ENCODE results near the gene DDIAS. TPM values are rescaled to one million over a fixed set of nuclear protein-coding genes. Genes with fewer than 3 reads are reported as not detected.

Gene DDIAS
- total RNA-seq, 1 experiment from 2014 or later = 17.1 TPM

DNA sequence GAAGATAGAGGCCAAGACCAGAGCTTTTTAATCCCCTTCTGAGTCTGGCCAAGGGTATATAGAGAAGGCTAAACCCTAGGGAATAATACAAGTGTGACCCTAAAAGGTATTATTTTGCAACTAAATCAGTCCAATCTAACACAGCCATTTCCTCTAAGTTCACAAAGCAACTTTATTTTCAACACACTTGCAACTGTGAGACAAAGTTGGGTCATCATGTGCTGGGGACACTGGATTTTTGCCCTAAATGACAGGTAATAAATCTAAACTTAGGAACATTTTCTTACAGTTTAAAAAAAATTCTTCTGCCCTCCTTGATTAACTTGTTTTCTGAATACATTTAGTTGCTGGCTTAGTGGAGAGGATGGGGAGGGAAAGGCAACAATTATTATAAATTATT lies 78.3 kb downstream of the DDIAS start:
- TF ChIP-seq SIN3A (IDR thresholded peaks at IDR 0.05; ENCODE audit: low read depth) = no peak
- TF ChIP-seq, protein P1, sequence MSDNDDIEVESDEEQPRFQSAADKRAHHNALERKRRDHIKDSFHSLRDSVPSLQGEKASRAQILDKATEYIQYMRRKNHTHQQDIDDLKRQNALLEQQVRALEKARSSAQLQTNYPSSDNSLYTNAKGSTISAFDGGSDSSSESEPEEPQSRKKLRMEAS (IDR thresholded peaks at IDR 0.05) = no peak
- TF ChIP-seq, protein P2, sequence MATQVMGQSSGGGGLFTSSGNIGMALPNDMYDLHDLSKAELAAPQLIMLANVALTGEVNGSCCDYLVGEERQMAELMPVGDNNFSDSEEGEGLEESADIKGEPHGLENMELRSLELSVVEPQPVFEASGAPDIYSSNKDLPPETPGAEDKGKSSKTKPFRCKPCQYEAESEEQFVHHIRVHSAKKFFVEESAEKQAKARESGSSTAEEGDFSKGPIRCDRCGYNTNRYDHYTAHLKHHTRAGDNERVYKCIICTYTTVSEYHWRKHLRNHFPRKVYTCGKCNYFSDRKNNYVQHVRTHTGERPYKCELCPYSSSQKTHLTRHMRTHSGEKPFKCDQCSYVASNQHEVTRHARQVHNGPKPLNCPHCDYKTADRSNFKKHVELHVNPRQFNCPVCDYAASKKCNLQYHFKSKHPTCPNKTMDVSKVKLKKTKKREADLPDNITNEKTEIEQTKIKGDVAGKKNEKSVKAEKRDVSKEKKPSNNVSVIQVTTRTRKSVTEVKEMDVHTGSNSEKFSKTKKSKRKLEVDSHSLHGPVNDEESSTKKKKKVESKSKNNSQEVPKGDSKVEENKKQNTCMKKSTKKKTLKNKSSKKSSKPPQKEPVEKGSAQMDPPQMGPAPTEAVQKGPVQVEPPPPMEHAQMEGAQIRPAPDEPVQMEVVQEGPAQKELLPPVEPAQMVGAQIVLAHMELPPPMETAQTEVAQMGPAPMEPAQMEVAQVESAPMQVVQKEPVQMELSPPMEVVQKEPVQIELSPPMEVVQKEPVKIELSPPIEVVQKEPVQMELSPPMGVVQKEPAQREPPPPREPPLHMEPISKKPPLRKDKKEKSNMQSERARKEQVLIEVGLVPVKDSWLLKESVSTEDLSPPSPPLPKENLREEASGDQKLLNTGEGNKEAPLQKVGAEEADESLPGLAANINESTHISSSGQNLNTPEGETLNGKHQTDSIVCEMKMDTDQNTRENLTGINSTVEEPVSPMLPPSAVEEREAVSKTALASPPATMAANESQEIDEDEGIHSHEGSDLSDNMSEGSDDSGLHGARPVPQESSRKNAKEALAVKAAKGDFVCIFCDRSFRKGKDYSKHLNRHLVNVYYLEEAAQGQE (IDR thresholded peaks at IDR 0.05; ENCODE audit: low read depth) = no peak
- no peak for TF ChIP-seq RAD21 (IDR thresholded peaks at IDR 0.05; ENCODE audit: low read depth)
- no peak for TF ChIP-seq CEBPB (IDR thresholded peaks at IDR 0.05; ENCODE audit: low read depth)
- Histone ChIP-seq H3K36me3 (ENCODE audit: control insufficient read depth in 1 of 2, insufficient read depth in 2 of 2, low read length in 2 of 2) (no peaks in the 10 kb centered on the region), H3K4me2 (ENCODE audit: low read length) (no peak overlapping the region), H3K9ac (ENCODE audit: low read length) (no peak overlapping the region), H2AFZ (ENCODE audit: low read depth, low read length, poor library complexity, severe bottlenecking) (no peak overlapping the region), H4K20me1 (ENCODE audit: insufficient read depth) (no peaks in the 10 kb centered on the region), H3K4me3 (replicated peaks in 1 of 2; ENCODE audit: low read depth in 1 of 2, low read length in 2 of 2) (no peak overlapping the region), H3K79me2 (ENCODE audit: insufficient read depth, low read length) (no peaks in the 10 kb centered on the region), H3K9me3 (ENCODE audit: control insufficient read depth in 1 of 2, insufficient read depth in 1 of 2, low read depth in 1 of 2, low read length in 2 of 2) (no peaks in the 10 kb centered on the region), H3K9me2 (ENCODE audit: insufficient read depth) (no peaks in the 10 kb centered on the region), H3K4me1 (ENCODE audit: control insufficient read depth in 1 of 2, insufficient read depth in 2 of 2, low read length in 2 of 2) (peaks cover 0 to 17% of the 10 kb centered on the region in 2 experiments; a peak in 2 of 4 replicates), H3K27me3 (ENCODE audit: insufficient read depth, low read length) (no peaks in the 10 kb centered on the region), H3K27ac (ENCODE audit: low read depth, low read length) (no peak overlapping the region)
- POLR2A ChIA-PET = no interaction called here
- DNase-seq (ENCODE audit: low read depth, low spot score) (no peak), ATAC-seq (no peak)
- CTCF ChIA-PET = no interaction called here
- RAD21 ChIA-PET (ENCODE audit: low non-redundant PET in 1 of 2, low total read pairs in 2 of 2, uncharacterized antibody in 2 of 2, unreplicated experiment in 2 of 2) = no interaction called here
- BruUV-seq (replicated peaks) = no TSS peak
- intact Hi-C loops (cut with micrococcal nuclease) = no loop called here

DNA sequence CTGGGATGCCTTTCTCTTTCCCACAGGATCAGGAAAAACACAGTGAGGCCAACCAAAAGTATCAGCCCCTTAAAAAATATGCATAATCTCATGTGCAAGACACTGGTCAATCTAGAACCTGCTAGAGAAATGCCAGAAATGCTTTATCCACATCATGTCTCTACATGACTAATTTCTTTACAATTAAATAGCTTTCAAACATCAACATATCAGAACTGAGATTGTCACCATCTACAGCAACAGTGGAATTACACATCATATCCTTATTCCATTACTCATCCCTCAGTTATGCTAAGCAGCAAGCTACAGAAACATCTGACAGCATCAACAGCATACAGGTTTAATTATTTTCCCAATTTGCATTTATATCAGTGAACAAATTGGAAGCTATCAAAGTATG lies 78.8 kb downstream of the DDIAS start:
- H3K27ac ChIP-seq (ENCODE audit: low read depth, low read length) = no peak overlapping the region
- H3K9me3 ChIP-seq (ENCODE audit: control insufficient read depth in 1 of 2, insufficient read depth in 1 of 2, low read depth in 1 of 2, low read length in 2 of 2) = no peaks in the 10 kb centered on the region
- ATAC-seq (peak; percentile 57; the same call in 1 of the 2 replicates), DNase-seq (ENCODE audit: low read depth, low spot score) (peak; percentile 13)
- no peaks in the 10 kb centered on the region for H3K9me2 ChIP-seq (ENCODE audit: insufficient read depth)
- H4K20me1 ChIP-seq (ENCODE audit: insufficient read depth) = no peaks in the 10 kb centered on the region
- TF ChIP-seq EZH2 (IDR thresholded peaks at IDR 0.05) (no peak), FOSL1 (IDR thresholded peaks at IDR 0.05; ENCODE audit: low read depth) (peak; percentile 35; the same call in 1 of the 2 replicates)
- no TSS peak for BruUV-seq (replicated peaks)
- H3K9ac ChIP-seq (ENCODE audit: low read length) = no peak overlapping the region
- peaks cover 0 to 17% of the 10 kb centered on the region in 2 experiments; a peak in 2 of 4 replicates for H3K4me1 ChIP-seq (ENCODE audit: control insufficient read depth in 1 of 2, insufficient read depth in 2 of 2, low read length in 2 of 2)
- ChIA-PET POLR2A (no interaction called here), RAD21 (ENCODE audit: low non-redundant PET in 1 of 2, low total read pairs in 2 of 2, uncharacterized antibody in 2 of 2, unreplicated experiment in 2 of 2) (no interaction called here), CTCF (no interaction called here)
- H3K36me3 ChIP-seq (ENCODE audit: control insufficient read depth in 1 of 2, insufficient read depth in 2 of 2, low read length in 2 of 2) = no peaks in the 10 kb centered on the region
- no peaks in the 10 kb centered on the region for H3K27me3 ChIP-seq (ENCODE audit: insufficient read depth, low read length)
- H3K79me2 ChIP-seq (ENCODE audit: insufficient read depth, low read length) = no peaks in the 10 kb centered on the region
- H2AFZ ChIP-seq (ENCODE audit: low read depth, low read length, poor library complexity, severe bottlenecking) = no peak overlapping the region
- peak overlapping the region; percentile 18; the same call in 1 of the 2 replicates for H3K4me2 ChIP-seq (ENCODE audit: low read length)
- no peak overlapping the region for H3K4me3 ChIP-seq (replicated peaks in 1 of 2; ENCODE audit: low read depth in 1 of 2, low read length in 2 of 2)
- intact Hi-C loops (cut with micrococcal nuclease) = no loop called here

Data from HCT116 (cell line).